H9 (cell line): ENCODE measurements around the gene WFS1. TPM values are rescaled to one million over a fixed set of nuclear protein-coding genes. Genes with fewer than 3 reads are reported as not detected.

Experiments
- DNase-seq: peaks from one replicate; pipeline ENCODE4 v3.0.0-alpha.2; 2017
- H2AFZ ChIP-seq: one replicate; pipeline ENCODE4 v1.6.1; 2013; ENCODE audit warnings: mild to moderate bottlenecking, low read length, control low read depth, moderate library complexity
- H2AK5ac ChIP-seq: 2 replicates; pipeline ENCODE4 v1.6.1; 2013; ENCODE audit warnings: low read length, control low read depth, mixed read lengths; ENCODE audit not compliant: insufficient read length
- H2BK120ac ChIP-seq: one replicate; pipeline ENCODE4 v1.6.1; 2013; ENCODE audit warnings: low read depth, mild to moderate bottlenecking, low read length, control low read depth, inconsistent platforms; ENCODE audit not compliant: poor library complexity, severe bottlenecking
- H2BK12ac ChIP-seq: 2 replicates; pipeline ENCODE4 v1.6.1; 2013; ENCODE audit warnings: low read length, control low read depth, mixed read lengths, low read depth; ENCODE audit not compliant: insufficient read length
- H2BK15ac ChIP-seq: 2 replicates; pipeline ENCODE4 v1.6.1; 2013; ENCODE audit warnings: low read depth, low read length, control low read depth
- H2BK20ac ChIP-seq: one replicate; pipeline ENCODE4 v1.6.1; 2013; ENCODE audit warnings: low read depth, mild to moderate bottlenecking, low read length, control low read depth, inconsistent platforms; ENCODE audit not compliant: poor library complexity, severe bottlenecking
- H2BK5ac ChIP-seq: 2 replicates; pipeline ENCODE4 v1.6.1; 2013; ENCODE audit warnings: low read length, control low read depth, mixed read lengths; ENCODE audit not compliant: insufficient read length
- H3K14ac ChIP-seq: 2 replicates; pipeline ENCODE4 v1.6.1; 2013; ENCODE audit warnings: low read length, control low read depth; ENCODE audit not compliant: insufficient read depth
- H3K18ac ChIP-seq: 2 replicates; pipeline ENCODE4 v1.6.1; 2013; ENCODE audit warnings: low read depth, mild to moderate bottlenecking, mixed read lengths, low read length, control low read depth; ENCODE audit not compliant: insufficient read length
- H3K23ac ChIP-seq: 2 replicates; pipeline ENCODE4 v1.6.1; 2013; ENCODE audit warnings: low read length, control low read depth, mixed read lengths, low read depth; ENCODE audit not compliant: insufficient read length
- H3K23me2 ChIP-seq: 2 replicates; pipeline ENCODE4 v1.6.1; 2013; ENCODE audit warnings: low read depth, mild to moderate bottlenecking, mixed read lengths, low read length, control low read depth; ENCODE audit not compliant: insufficient read length, poor library complexity, severe bottlenecking
- H3K27ac ChIP-seq: 2 replicates; pipeline ENCODE4 v1.5.1; 2013; ENCODE audit warnings: low read length, control low read depth, mixed read lengths, low read depth; ENCODE audit not compliant: insufficient read length
- H3K27me3 ChIP-seq: 2 replicates; pipeline ENCODE4 v1.6.1; 2013; ENCODE audit warnings: low read length, control low read depth, inconsistent platforms; ENCODE audit not compliant: insufficient read depth
- H3K4ac ChIP-seq: 2 replicates; pipeline ENCODE4 v1.6.1; 2013; ENCODE audit warnings: low read depth, mild to moderate bottlenecking, control low read depth, inconsistent platforms, low read length, moderate library complexity
- H3K4me1 ChIP-seq: 2 replicates; pipeline ENCODE4 v1.6.1; 2013; ENCODE audit warnings: low read length, control low read depth, inconsistent platforms; ENCODE audit not compliant: insufficient read depth
- H3K4me2 ChIP-seq: 2 replicates; pipeline ENCODE4 v1.6.1; 2013; ENCODE audit warnings: low read length, control low read depth, mixed read lengths; ENCODE audit not compliant: insufficient read length, insufficient read depth
- H3K56ac ChIP-seq: 2 replicates; pipeline ENCODE4 v1.6.1; 2013; ENCODE audit warnings: low read depth, mild to moderate bottlenecking, mixed read lengths, low read length, control low read depth; ENCODE audit not compliant: insufficient read length
- H3K79me1 ChIP-seq: 2 replicates; pipeline ENCODE4 v1.6.1; 2013; ENCODE audit warnings: low read depth, mild to moderate bottlenecking, moderate library complexity, low read length, control low read depth, inconsistent platforms; ENCODE audit not compliant: insufficient read depth, poor library complexity, severe bottlenecking
- H3K79me2 ChIP-seq: 2 replicates; pipeline ENCODE4 v1.6.1; 2013; ENCODE audit warnings: low read length, control low read depth, inconsistent platforms; ENCODE audit not compliant: insufficient read depth
- H3K9ac ChIP-seq: 2 replicates; pipeline ENCODE4 v1.6.1; 2013; ENCODE audit warnings: low read length, control low read depth, mixed read lengths; ENCODE audit not compliant: insufficient read length; ENCODE audit errors: extremely low read depth
- H3K9me3 ChIP-seq: one replicate; pipeline ENCODE4 v1.6.1; 2013; ENCODE audit warnings: low read depth, low read length, inconsistent platforms; ENCODE audit not compliant: control insufficient read depth
- H3T11ph ChIP-seq: one replicate; pipeline ENCODE4 v1.6.1; 2013; ENCODE audit warnings: mild to moderate bottlenecking, low read length, control low read depth, inconsistent platforms
- H4K20me1 ChIP-seq: one replicate; pipeline ENCODE4 v1.6.1; 2013; ENCODE audit not compliant: control insufficient read depth, insufficient read length, insufficient read depth
- H4K5ac ChIP-seq: 2 replicates; pipeline ENCODE4 v1.6.1; 2013; ENCODE audit warnings: low read depth, mild to moderate bottlenecking, mixed read lengths, low read length, control low read depth; ENCODE audit not compliant: insufficient read length
- H4K8ac ChIP-seq: replicated peaks from 2 replicates; pipeline ENCODE4 v1.6.1; 2013; ENCODE audit warnings: low read length, control low read depth, mixed read lengths, low read depth; ENCODE audit not compliant: insufficient read length
- H4K91ac ChIP-seq: 2 replicates; pipeline ENCODE4 v1.6.1; 2013; ENCODE audit warnings: low read depth, mild to moderate bottlenecking, moderate library complexity, mixed read lengths, low read length, control low read depth; ENCODE audit not compliant: insufficient read length
- H3K27ac Mint-ChIP-seq, 3 experiments: 2 replicates in 2 of 3; 3 replicates in 1 of 3; pipeline ENCODE4 v1.8.0; 2020 to 2021; ENCODE audit warnings: mixed read lengths in 3 of 3, mild to moderate bottlenecking in 1 of 3, moderate library complexity in 1 of 3
- H3K27me3 Mint-ChIP-seq: 2 replicates; pipeline ENCODE4 v1.8.0; 2021; ENCODE audit warnings: low read depth, mild to moderate bottlenecking, moderate library complexity, mixed read lengths
- H3K36me3 Mint-ChIP-seq, 3 experiments: 2 replicates in 2 of 3; 3 replicates in 1 of 3; pipeline ENCODE4 v1.8.0; 2020 to 2021; ENCODE audit warnings: low read depth in 3 of 3, mixed read lengths in 3 of 3; ENCODE audit not compliant: insufficient read depth in 1 of 3
- H3K4me1 Mint-ChIP-seq, 2 experiments: 2 replicates each; pipeline ENCODE4 v1.8.0; 2020; ENCODE audit warnings: mixed read lengths in 2 of 2
- H3K4me3 Mint-ChIP-seq, 2 experiments: 2 replicates in 1 of 2; 3 replicates in 1 of 2; pipeline ENCODE4 v1.8.0; 2020 to 2021; ENCODE audit warnings: mild to moderate bottlenecking in 2 of 2, mixed read lengths in 2 of 2, moderate library complexity in 1 of 2
- H3K9me3 Mint-ChIP-seq, 2 experiments: 2 replicates in 1 of 2; 3 replicates in 1 of 2; pipeline ENCODE4 v1.8.0; 2020; ENCODE audit warnings: mild to moderate bottlenecking in 2 of 2, mixed read lengths in 2 of 2, moderate library complexity in 1 of 2
- CTCF ChIP-seq: fragments of 200-600 bp; sonication (generic); conservative IDR thresholded peaks from 3 replicates; pipeline ENCODE4 v1.8.0; 2021; ENCODE audit warnings: antibody characterized with exemption, mild to moderate bottlenecking
- WGBS: extraction: QIAGEN DNeasy Blood & Tissue Kit; methylation state at CpG from one replicate; pipeline ENCODE4 v1.1.7; 2013; ENCODE audit warnings: missing lambda C conversion rate, low lambda C conversion rate, mixed read lengths; ENCODE audit not compliant: insufficient read length; ENCODE audit errors: extremely low coverage; 5-methylcytosine and 5-hydroxymethylcytosine counted together
- total RNA-seq: library from RNA; stranded (reverse); gene quantifications from 2 replicates; pipeline ENCODE4 v1.2.1, GENCODE V29; 2021

The WFS1 gene
- total RNA-seq, 1 experiment from 2014 or later, result 18.9 TPM

DNA sequence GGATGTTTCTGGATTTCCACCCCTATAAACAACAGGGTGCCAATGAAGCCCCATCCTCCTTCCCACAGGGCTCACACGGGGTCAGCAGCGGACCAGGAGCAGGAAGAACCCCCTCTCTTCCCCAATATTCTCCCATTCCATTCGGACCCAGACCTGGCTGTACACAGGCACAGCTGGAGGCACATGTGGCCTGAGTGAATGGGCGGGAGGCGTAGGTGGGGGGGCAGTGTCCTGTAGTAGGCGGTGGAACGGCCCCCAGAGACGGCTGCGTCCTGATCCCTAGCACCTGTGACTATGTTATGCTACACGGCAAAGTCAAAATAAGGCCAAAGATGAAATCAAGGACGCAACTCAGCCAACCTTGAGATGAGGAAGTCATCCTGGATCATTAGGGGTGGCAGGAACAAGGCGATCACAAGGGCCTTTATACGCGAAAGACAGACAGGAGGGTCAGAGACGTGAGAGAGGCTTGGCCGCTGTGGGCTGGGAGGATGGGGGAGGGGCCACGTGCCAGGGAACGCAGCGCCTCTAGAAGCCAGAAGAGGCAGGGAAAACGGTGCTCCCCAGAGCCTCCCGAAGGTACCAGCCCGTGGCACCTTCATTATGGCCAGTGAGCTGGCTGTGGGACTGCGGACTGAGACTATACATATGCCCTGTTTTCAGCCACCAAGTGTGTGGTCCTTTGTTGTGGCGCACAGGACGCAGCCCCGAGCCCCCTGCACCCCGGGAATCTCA, 75.6 kb downstream of the WFS1 start:
- H3K27ac ChIP-seq, result no peak overlapping the region

More for the DNA sequence above, 75.6 kb downstream of the WFS1 start:
- no peak overlapping the region for H3K56ac ChIP-seq
- Mint-ChIP-seq H3K9me3 (no peaks in the 10 kb centered on the region; a peak in 1 of 5 replicates), H3K27ac (no peak overlapping the region), H3K4me3 (no peak overlapping the region), H3K27me3 (peaks cover 1% of the 10 kb centered on the region), H3K4me1 (peaks cover 0 to 13% of the 10 kb centered on the region in 2 experiments; a peak in 2 of 4 replicates), H3K36me3 (no peaks in the 10 kb centered on the region)
- no peak overlapping the region for H4K8ac ChIP-seq
- H3K4ac ChIP-seq, result no peak overlapping the region
- WGBS, result no CpG with 5 or more reads among the region's 27 CpGs
- no peak overlapping the region for H2AFZ ChIP-seq
- H3K27me3 ChIP-seq, result no peaks in the 10 kb centered on the region
- H3K4me2 ChIP-seq, result no peak overlapping the region
- H2BK15ac ChIP-seq, result no peak overlapping the region
- H2BK20ac ChIP-seq, result no peak overlapping the region
- no peak for DNase-seq
- no peaks in the 10 kb centered on the region for H3K79me2 ChIP-seq
- H2AK5ac ChIP-seq, result no peak overlapping the region
- peak overlapping the region; percentile 29; the same call in 1 of the 2 replicates for H3K14ac ChIP-seq
- no peak overlapping the region for H3K9ac ChIP-seq
- H4K20me1 ChIP-seq, result no peaks in the 10 kb centered on the region
- H3T11ph ChIP-seq, result no peak overlapping the region
- no peak overlapping the region for H2BK12ac ChIP-seq
- no peak overlapping the region for H4K91ac ChIP-seq
- no peaks in the 10 kb centered on the region for H3K9me3 ChIP-seq
- H3K23me2 ChIP-seq, result peaks cover 3% of the 10 kb centered on the region
- no peak overlapping the region for H2BK120ac ChIP-seq
- H3K79me1 ChIP-seq, result no peaks in the 10 kb centered on the region
- no peak overlapping the region for H4K5ac ChIP-seq
- H3K23ac ChIP-seq, result no peak overlapping the region
- no peak overlapping the region for H3K18ac ChIP-seq
- no peak overlapping the region for H2BK5ac ChIP-seq
- H3K4me1 ChIP-seq, result no peaks in the 10 kb centered on the region; the same call in 1 of the 2 replicates
- TF ChIP-seq CTCF, result no peak
